Stimulated activated CD4-positive, alpha-beta T cell treated with anti-CD3 and anti-CD28 coated beads, Interleukin-1b, Interleukin-23, amount 100 ng/mL, for 48 hours (primary cell): ENCODE measurements around the gene ZACN.

Experiments
- DNase-seq: peaks from one replicate; pipeline ENCODE4 v3.0.0-alpha.2; 2020

The ZACN gene

DNA sequence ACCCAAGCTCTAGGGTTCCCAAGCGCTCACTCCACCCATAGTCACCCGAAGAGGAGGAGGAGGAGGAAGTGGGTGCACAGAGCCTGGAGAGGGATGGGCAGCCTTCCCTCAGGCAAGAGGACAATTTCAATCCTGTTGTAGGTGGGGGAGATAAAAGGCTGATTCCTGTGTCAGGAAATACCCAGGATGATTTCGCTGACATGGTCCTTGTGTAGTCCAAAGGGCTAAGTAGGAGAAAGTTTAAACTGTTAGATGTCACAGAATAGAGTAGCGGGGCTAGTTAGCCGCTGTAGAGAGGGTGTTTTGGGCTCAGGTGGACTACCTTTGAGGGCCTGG, 25.9 kb downstream of the ZACN start:
- no peak for DNase-seq

DNA sequence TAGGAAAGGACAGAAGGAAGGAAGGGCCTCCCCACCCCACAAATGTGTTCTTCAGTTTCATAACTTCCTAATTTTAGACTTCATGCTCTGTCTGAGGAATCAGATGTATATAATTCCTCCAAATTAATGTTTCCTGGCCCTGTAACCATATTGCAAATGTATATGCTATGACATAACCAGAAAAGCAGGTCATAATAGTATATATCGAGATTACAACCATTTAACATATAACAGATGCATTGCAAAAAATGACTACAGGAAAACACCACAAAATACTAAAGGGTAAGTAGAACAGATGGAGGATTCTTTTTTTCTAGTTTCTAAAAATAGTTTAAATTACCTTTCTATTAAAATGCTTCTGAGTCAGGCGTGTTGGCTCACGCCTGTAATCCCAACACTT, 27.7 kb downstream of the ZACN start:
- no peak for DNase-seq

DNA sequence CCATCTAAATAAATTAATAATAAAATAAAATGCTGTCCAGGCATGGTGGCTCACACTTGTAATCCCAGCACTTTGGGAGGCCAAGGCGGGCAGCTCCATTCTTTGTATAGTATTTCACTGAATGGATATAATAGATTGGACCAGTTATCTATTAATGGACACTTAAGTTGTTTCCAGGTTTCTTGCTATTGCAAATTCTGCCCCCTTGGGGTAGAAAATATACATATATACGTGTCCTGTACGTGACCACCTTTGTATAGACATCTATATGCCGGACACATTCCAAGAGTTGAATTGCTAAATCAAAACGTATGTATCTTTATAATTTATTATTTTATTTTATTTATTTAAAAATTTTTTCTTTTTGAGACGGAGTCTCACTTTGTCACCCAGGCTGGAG, 28.5 kb downstream of the ZACN start:
- no peak for DNase-seq

DNA sequence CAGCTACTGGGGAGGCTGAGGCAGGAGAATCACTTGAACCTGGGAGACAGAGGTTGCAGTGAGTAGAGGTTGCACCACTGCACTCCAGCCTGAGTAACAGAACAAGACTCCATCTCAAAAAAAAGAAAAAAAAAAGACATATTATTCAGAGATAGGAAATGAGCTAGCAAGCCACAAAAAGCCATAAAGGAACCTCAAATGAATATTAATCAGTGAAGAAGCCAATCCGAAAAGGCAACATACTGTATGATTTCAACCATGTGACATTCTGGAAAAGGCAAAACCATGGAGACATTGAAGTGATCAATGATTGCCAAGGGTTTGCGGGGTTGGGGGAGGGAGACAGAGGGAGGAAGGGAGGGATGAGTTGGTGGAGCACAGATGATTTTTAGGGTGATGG, 33.0 kb downstream of the ZACN start:
- DNase-seq: no peak

DNA sequence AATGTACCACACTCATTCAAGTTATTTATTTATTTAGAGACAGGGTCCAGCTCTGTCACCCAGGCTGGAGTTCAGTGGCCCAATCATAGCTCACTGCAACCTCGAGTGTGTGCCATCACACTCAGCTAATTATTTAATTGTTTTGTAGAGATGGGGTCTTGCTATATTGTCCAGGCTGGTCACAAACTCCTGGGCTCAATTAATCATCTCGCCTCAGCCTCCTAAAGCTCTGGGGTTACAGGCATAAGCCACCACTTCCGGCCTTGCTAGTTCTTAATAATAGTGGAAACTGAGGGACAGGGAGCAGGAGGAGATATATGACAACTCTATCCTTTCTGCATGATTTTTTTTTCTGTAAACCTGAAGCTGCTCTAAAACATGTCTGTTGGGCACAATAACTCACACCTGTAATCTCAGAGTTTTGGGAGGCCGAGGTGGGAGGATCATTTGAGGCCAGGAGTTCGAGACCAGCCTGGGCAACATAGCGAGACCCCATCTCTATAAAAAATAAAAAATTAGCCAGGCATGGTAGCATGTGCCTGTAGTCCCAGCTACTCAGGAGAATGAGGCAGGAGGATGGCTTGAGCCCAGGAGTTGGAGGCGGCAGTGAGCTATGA, 36.3 kb downstream of the ZACN start:
- no peak for DNase-seq

DNA sequence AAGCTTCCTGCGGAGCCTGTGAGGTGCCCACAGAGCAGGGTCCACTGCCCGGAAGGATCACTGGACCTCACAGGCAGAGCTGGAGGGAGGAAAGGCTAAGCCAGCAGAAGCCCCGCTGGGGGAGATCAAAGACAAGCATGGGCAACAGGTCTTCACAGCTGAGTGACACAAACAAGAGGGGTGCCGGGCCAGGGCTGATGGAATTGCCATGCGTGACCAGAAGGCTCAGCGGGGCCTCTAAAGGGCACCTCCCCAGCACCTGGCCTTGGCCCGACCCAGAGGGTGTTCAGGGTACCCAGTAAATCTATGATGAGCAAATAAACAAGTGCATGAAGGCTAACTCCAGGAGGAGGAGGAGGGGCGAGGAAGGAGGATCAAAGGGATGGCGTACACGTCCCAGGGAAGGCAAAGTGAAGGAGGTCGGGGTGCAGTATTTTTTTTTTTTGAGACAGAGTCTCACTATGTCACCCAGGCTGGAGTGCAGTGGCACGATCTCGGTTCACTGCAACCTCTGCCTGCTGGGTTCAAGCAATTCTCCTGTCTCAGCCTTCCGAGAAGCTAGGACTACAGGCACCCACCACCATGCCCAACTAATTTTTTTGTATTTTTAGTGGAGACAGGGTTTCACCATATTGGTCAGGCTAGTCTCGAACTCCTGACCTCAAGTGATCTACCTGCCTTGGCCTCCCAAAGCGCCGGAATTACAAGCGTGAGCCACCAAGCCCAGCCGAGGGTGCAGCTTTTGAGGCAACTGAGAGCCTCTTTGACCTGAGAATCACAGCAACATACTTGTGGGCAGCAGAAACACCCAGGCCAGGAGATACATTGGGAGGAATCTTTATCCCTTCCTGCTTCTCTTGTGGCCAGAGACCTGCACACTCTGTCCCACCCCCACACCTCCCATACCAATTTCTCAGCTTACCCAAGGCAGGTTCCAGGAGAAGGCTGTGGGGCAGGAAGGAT, 40.7 kb downstream of the ZACN start:
- no peak for DNase-seq

DNA sequence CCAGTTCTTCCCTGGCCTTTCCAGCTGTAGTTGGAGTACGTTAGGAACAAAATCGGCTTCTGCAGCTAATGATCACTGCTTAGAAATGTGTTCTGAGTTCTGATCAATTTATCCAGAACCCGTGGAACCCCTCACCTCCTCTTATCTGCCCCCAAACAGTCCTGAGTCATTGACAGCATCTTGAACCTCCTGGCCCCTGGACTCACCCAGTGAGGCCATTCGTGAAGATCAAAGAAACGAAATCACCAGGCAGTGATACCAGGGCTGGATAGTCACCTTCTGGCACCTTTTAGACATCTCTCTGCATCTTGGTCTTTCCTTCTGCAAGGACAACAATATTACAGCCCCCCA, 41.7 kb downstream of the ZACN start:
- DNase-seq: no peak

DNA sequence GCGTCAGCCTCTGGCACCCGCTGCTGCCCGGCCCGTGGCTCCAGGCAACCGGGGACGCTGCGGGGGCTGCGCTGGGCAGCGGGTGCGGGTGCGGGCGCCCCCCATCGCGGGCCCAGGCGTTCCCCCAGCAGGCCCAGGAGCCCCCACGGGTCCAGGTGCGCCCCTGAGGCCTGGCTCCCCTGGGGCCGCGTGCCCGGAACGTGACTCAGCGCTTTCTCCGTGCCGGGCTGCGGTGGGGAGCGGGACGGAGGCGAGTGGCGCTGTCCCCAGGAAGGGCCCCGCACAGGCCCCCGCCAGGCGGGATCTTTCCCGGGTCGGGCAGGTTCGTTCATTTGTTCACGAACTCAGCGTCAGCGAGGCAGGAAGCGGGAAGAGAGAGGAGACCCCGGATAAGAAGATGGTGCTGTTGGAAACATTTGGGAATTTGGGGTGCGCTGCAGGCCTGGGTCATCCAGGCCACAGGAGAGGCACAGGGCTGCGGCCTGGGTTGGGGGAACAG, 43.0 kb downstream of the ZACN start:
- DNase-seq: no peak

DNA sequence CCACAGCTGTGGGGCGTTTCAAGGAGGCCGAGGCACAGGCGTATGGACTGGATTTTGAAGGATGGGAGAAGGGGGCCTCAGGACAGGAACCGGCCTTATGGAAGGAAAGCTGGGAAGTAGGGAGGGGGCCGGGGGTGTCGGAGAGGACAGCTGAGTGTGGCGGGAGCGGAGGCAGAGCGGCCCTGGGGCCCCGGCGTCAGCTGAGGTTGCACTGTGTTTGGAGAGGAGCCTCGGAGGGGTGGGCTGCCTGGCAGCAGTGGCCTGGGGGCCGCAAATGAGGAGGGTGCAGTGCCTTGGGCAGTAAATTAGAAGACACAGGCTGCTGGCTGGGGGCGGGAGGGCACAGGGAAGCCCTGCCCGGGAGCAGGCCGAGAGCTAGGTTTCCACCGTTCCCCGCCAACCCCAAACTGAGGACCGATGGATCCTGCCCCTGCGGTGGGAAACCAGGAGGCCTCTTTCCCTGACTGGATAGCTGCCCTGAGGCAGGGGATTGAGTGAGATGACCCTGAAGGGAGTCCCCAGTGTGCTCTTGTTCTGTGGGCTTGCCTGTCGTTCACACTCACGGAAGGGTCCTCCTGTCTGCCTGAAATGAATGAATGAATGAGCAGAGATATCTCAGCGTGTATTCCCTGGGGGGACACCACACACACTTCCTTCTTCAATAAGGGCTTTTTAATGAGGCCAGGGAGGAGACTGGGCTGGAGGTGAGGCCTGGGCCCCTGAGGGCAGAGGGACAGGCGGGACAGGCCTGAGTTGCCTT, 43.6 kb downstream of the ZACN start:
- DNase-seq: no peak

DNA sequence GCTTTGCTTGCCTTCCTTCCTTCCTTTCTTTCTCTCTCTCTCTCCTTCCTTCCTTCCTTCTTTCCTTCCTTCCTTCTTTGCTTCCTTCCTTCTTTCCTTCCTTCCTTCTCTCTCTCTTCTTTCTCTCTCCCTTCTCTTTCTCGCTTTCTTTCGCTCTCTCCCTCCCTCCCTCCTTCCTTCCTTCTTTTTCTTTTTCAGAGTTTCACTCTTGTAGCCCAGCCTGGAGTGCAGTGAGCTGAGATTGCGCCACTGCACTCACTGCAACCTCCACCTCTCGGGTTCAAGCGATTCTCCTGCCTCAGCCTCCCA, 44.2 kb downstream of the ZACN start:
- DNase-seq: no peak

DNA sequence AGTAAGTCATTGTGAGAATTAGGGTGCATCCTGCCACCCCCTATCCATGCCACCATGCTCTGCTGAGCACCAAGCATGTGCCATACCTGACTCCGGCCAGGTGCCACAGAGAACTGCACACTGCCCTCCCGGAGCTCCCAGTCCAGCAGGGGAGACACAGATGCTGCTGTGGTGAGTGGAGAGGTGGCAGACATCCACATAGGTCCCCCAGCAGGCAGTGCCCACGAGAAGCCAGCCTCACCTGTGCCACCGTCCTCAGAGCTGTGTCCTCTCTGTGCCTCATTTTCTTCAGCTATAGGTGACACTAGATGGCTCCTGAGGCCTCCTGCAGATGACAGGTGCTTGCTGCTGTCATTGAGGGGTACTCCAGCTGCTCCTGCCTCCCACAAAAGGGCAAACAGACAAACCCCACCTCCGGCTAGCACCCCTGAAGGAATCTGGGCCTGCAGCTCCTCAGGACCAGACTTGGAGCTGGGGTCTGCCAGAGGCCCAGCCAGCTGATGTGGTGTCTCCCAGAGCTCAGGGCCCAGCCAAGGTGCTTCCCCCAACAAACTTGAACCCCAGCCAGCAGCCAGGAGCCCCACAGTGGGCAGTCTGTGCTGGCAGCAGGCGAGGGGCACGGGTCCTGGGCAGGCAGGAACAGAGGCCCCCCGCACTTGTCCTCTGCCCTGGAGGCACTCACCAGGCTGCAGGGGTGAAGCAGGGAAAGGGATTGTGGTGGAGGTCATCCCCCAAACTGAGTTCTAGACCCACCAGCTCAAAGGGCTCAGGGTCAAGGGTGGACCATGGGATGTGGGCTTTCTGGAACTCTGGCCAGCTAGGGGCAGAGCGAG, 45.0 kb downstream of the ZACN start:
- no peak for DNase-seq

DNA sequence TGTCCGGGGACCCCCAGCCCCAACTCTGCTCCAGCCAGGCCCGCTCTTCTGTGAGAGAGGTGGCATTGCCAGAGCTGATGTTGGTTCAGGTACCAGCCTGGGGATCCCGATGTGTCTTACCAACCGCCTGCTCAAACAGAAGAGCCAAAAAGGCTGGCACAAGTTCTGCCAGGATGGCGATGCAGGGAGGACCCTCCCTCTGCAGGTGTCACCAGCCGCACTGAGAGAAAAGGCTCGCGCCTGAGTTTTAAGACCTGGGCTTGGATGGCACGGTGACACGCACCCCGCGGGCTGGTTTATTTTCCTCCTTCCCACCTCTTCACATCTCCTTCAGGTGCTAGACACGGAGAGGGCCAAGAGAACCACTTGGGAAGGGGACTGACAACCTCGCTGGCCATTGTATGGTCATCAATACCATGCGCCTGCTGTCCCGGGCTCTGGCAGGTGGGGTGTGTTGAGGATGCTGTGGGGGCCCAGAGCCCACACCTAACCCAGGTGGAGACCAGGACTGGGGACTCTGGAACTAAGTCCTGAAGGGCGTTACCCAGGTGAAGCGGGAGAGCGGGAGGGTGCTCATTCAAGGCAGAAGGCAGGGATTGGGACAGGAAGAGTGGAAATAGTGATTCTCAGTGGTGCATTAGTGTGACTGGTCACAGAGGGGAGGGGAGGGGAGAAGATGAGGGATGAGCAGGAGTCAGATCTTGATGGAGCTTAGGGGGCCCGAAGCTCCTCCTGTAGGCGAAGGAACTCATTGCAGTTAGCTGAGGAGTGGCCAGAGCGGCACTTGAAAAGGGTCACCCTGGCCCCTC, 45.8 kb downstream of the ZACN start:
- DNase-seq: no peak

DNA sequence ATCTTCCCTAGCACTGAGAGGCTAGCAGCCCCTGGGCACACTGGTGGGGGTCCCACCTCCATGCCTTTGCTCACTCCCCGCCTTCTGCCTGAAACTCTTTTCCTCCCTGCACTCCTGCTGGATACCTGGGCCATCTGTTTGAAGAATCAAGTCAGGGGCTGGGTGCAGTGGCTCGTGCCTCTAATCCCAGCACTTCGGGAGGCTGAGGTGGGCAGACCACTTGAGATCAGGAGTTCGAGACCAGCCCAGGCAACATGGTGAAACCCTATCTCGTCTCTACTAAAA, 46.4 kb downstream of the ZACN start:
- no peak for DNase-seq

DNA sequence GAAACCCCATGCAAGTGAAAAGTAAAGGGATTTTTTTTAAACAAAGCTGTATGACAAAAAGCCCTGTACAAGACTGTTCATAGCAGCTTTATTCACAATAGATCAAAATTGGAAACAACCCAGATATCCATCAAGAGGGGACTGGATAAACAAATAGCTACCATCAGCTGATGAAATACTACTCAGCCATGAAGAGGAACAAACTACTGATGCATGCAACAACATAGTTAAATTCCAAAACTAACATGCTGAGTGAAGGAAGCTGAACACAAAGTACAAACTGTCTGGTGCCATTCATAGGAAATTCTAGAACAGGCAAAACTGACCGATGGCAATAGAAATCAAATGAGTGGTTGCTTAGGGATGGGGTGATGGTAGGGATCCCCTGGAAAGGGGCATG, 46.9 kb downstream of the ZACN start:
- DNase-seq: no peak

DNA sequence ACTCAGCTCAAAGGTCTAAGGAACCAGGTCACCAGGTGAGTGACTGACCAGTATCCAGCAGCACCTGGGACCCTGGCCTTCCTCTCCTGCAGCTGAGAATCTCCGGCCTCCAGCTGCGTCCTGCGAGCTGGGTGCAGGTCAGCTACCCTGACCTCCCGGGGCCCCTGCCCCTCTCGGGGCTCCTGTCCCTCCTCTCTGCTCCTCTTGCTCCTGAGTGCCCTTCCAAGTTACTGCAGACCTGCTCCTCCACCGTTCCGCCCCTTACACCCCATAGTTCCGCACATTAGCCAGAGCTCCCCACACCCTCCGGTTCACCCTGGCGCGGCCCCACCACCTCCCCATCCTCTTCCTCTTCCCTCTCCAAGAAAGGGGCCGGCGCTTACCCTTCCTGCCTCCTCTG, 51.5 kb downstream of the ZACN start:
- no peak for DNase-seq

DNA sequence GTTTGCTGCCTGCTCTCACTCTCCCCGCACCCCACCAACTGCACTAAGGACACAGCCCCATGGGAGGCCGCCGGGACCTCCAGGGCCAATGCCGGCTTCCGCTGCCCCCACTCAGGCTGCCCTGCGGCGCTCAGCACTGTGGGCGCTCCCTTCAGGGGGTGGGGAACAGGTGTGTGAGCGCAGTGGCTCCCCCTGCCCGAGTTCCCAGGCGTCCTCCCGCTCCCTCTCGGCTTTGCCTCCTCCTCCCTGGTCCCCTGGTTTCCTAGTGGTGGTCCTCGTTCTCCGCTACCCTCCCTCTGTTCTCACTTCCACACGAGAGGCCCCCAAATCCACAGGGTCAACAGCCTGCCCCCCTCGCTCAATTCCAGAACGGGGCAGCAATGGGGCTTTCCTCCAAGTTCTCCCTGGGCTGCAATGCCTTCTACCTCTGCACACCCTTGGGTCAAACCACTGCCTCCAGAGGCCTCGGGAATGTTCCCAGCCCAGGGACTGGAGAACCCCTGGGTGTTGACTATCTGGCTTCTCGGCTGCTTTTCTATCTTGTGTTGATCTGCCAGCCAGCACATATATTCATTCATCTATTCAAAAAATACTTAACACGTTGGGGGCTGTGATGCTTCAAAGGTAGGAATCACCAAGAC, 52.2 kb downstream of the ZACN start:
- no peak for DNase-seq

DNA sequence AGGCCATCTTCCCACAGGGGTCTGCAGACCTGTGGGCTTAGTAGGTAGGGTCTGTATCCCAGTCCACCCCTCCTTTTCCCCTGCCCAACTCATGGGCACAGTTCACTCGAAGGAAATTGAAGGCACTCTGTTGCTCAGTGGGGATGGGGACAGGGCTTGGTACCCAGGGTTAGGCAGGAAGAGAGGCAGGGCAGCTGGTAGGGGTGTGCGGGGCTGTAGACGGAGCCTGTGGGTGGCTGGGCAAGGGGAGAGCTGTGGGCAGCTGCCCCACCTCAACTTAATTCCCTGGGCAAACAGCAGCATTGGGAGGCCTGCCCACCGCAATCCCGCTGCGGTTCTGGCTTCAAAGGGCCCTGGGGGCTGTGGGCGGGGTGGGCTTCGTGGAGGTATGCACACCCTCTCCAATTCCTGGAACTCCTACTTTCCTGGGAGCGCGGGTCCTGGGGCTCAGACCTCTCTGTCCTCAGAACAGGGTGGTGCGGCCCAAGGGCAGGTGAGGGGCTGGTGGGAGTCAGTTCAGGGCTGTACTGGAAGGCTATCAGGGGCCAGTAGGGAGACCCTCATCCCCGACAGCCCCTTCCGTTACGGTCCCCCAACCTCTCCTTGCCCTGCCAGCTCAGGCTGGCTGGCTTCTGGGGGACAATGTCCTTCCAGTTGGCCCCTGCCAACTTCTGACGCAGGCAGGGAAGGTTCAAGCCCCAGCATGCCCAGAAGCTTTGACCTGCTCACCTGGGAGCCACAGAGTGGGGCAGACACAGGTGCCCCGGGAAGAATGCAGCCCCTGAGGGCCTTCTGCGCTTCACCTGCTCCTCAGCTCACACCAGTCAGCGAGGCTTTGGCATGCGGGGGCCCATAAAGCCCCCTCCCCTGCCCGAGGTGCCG, 53.0 kb downstream of the ZACN start:
- DNase-seq: no peak
